ENCODE data around the gene DYNC1H1. TPM values are rescaled to one million over a fixed set of nuclear protein-coding genes. Genes with fewer than 3 reads are reported as not detected.

Gene DYNC1H1
- total and polyA plus RNA-seq, 2 donors (not counting 1 experiment from before 2014, with no cell fraction given): 128 to 677 TPM

GRCh38 chr14:102049258-102050025 lies 85.1 kb downstream of the DYNC1H1 start:
- Histone ChIP-seq H3K9ac (ENCODE audit: insufficient read depth, low read length) (no peak overlapping the region), H3K4me3 (replicated peaks in 1 of 4; ENCODE audit: control extremely low read depth in 1 of 4, insufficient read depth in 1 of 4, low read depth in 3 of 4, low read length in 4 of 4) (no peak overlapping the region), H3K4me2 (ENCODE audit: extremely low read depth, insufficient read depth, low read length) (no peak overlapping the region), H3K9me3 (ENCODE audit: control insufficient read depth, insufficient read depth, low read depth, low read length) (no peaks in the 10 kb centered on the region), H3K27ac (ENCODE audit: insufficient read depth, low read length) (peak overlapping the region; percentile 63), H3K36me3 (ENCODE audit: control insufficient read depth, insufficient read depth, low read length) (peaks cover 45% of the 10 kb centered on the region), H3K4me1 (ENCODE audit: control insufficient read depth, extremely low read depth, insufficient read depth, low read length) (peaks cover 4% of the 10 kb centered on the region), H2AFZ (ENCODE audit: low read length) (no peak overlapping the region), H4K20me1 (ENCODE audit: control insufficient read depth, extremely low read depth, insufficient read depth, low read length) (peaks cover 3% of the 10 kb centered on the region), H3K79me2 (ENCODE audit: control insufficient read depth, insufficient read depth, low read length) (no peaks in the 10 kb centered on the region), H3K27me3 (ENCODE audit: control insufficient read depth, insufficient read depth, low read length) (no peaks in the 10 kb centered on the region)
- peak in 1 of 2 donors; percentile 31 for DNase-seq (ENCODE audit: low read depth in 2 of 2)
- no peak for TF ChIP-seq CTCF (conservative IDR thresholded peaks at IDR 0.05 in 1 of 2, IDR thresholded peaks at IDR 0.05 in 1 of 2; ENCODE audit: low read depth in 1 of 2, low read length in 2 of 2)

- peak overlapping the region; percentile 63 for H3K27ac ChIP-seq (ENCODE audit: insufficient read depth, low read length)
- DNase-seq (ENCODE audit: low read depth in 2 of 2): no peak
- peaks cover 3% of the 10 kb centered on the region for H4K20me1 ChIP-seq (ENCODE audit: control insufficient read depth, extremely low read depth, insufficient read depth, low read length)
- peaks cover 5% of the 10 kb centered on the region for H3K4me1 ChIP-seq (ENCODE audit: control insufficient read depth, extremely low read depth, insufficient read depth, low read length)
- no peak overlapping the region for H2AFZ ChIP-seq (ENCODE audit: low read length)
- no peaks in the 10 kb centered on the region for H3K27me3 ChIP-seq (ENCODE audit: control insufficient read depth, insufficient read depth, low read length)
- H3K36me3 ChIP-seq (ENCODE audit: control insufficient read depth, insufficient read depth, low read length): peaks cover 42% of the 10 kb centered on the region
- H3K9ac ChIP-seq (ENCODE audit: insufficient read depth, low read length): no peak overlapping the region
- TF ChIP-seq EZH2 (IDR thresholded peaks at IDR 0.05; ENCODE audit: low read length, missing control alignments): no peak
- TF ChIP-seq CTCF (conservative IDR thresholded peaks at IDR 0.05 in 1 of 2, IDR thresholded peaks at IDR 0.05 in 1 of 2; ENCODE audit: low read depth in 1 of 2, low read length in 2 of 2): no peak
- no peaks in the 10 kb centered on the region for H3K9me3 ChIP-seq (ENCODE audit: control insufficient read depth, insufficient read depth, low read depth, low read length)
- no peak overlapping the region for H3K4me3 ChIP-seq (replicated peaks in 1 of 4; ENCODE audit: control extremely low read depth in 1 of 4, insufficient read depth in 1 of 4, low read depth in 3 of 4, low read length in 4 of 4)
- H3K4me2 ChIP-seq (ENCODE audit: extremely low read depth, insufficient read depth, low read length): no peak overlapping the region
- H3K79me2 ChIP-seq (ENCODE audit: control insufficient read depth, insufficient read depth, low read length): no peaks in the 10 kb centered on the region
These were observed 85.6 kb downstream of the DYNC1H1 start for GRCh38 chr14:102050026-102050405.

GRCh38 chr14:102050625-102051024 lies 86.3 kb downstream of the DYNC1H1 start:
- Histone ChIP-seq H3K4me2 (ENCODE audit: extremely low read depth, insufficient read depth, low read length) (peak overlapping the region; percentile 51), H3K27ac (ENCODE audit: insufficient read depth, low read length) (peak overlapping the region; percentile 63), H3K27me3 (ENCODE audit: control insufficient read depth, insufficient read depth, low read length) (no peaks in the 10 kb centered on the region), H3K79me2 (ENCODE audit: control insufficient read depth, insufficient read depth, low read length) (no peaks in the 10 kb centered on the region), H3K9me3 (ENCODE audit: control insufficient read depth, insufficient read depth, low read depth, low read length) (no peaks in the 10 kb centered on the region), H4K20me1 (ENCODE audit: control insufficient read depth, extremely low read depth, insufficient read depth, low read length) (peaks cover 3% of the 10 kb centered on the region), H2AFZ (ENCODE audit: low read length) (no peak overlapping the region), H3K36me3 (ENCODE audit: control insufficient read depth, insufficient read depth, low read length) (peaks cover 47% of the 10 kb centered on the region), H3K4me1 (ENCODE audit: control insufficient read depth, extremely low read depth, insufficient read depth, low read length) (peaks cover 10% of the 10 kb centered on the region), H3K9ac (ENCODE audit: insufficient read depth, low read length) (no peak overlapping the region), H3K4me3 (replicated peaks in 1 of 4; ENCODE audit: control extremely low read depth in 1 of 4, insufficient read depth in 1 of 4, low read depth in 3 of 4, low read length in 4 of 4) (no peak overlapping the region)
- TF ChIP-seq EZH2 (IDR thresholded peaks at IDR 0.05; ENCODE audit: low read length, missing control alignments): no peak
- TF ChIP-seq CTCF (conservative IDR thresholded peaks at IDR 0.05 in 1 of 2, IDR thresholded peaks at IDR 0.05 in 1 of 2; ENCODE audit: low read depth in 1 of 2, low read length in 2 of 2): no peak
- peak; percentile 77 to 89 for DNase-seq (ENCODE audit: low read depth in 2 of 2)

Measured in fibroblast of lung (primary cell).